HepG2 (cell line): ENCODE measurements around the gene CABLES1.

ENCODE experiments used
- EP300 ChIP-seq, 3 experiments: sonication (generic) in 1 of 3; formaldehyde crosslinking in 1 of 3; IDR thresholded peaks; 2 replicates each; pipeline versions ENCODE4 v1.5.1 to v1.6.1; 2011 to 2020; ENCODE audit warnings: low read depth in 2 of 3, low read length in 2 of 3, borderline replicate concordance in 1 of 3, improper control_type of control experiment in 1 of 3, mild to moderate bottlenecking in 1 of 3, missing genetic modification reagents in 1 of 3, moderate library complexity in 1 of 3
- MAFF ChIP-seq: IDR thresholded peaks from 2 replicates; pipeline ENCODE4 v1.6.1; 2011; ENCODE audit warnings: low read depth, low read length, improper control_type of control experiment
- MXI1 ChIP-seq: IDR thresholded peaks from 3 replicates; pipeline ENCODE4 v1.6.1; 2012; ENCODE audit warnings: low read depth, low read length, inconsistent platforms, borderline replicate concordance
- PHF21A ChIP-seq: sonication (generic); formaldehyde crosslinking; IDR thresholded peaks from 2 replicates; pipeline ENCODE4 v1.5.0; 2020; ENCODE audit warnings: mild to moderate bottlenecking, missing genetic modification reagents
- POLR2AphosphoS5 ChIP-seq: IDR thresholded peaks from 2 replicates; pipeline ENCODE4 v1.6.1; 2012; ENCODE audit warnings: low read depth, low read length
- RAD21 ChIP-seq: fragments of 450-650 bp; formaldehyde crosslinking; IDR thresholded peaks from 2 replicates; pipeline ENCODE4 v1.5.0; 2020; ENCODE audit warnings: mild to moderate bottlenecking
- TP53 ChIP-seq: sonication (generic); formaldehyde crosslinking; conservative IDR thresholded peaks from 2 replicates; pipeline ENCODE4 v1.4.0; 2020; ENCODE audit warnings: missing genetic modification reagents
- U2AF1 ChIP-seq: fragments of 200-400 bp; formaldehyde crosslinking; optimal IDR thresholded peaks from 2 replicates; pipeline ENCODE3; 2017; ENCODE audit warnings: mild to moderate bottlenecking, low read depth, low read length
- ZNF317 ChIP-seq: sonication (generic); formaldehyde crosslinking; IDR thresholded peaks from 2 replicates; pipeline ENCODE4 v1.5.0; 2020; ENCODE audit warnings: mild to moderate bottlenecking, missing genetic modification reagents
- ZNF713 ChIP-seq: sonication (generic); formaldehyde crosslinking; IDR thresholded peaks from 2 replicates; pipeline ENCODE4 v1.4.0; 2020; ENCODE audit warnings: mild to moderate bottlenecking, missing genetic modification reagents
- TF ChIP-seq, protein P1 (sequence below): sonication (generic); formaldehyde crosslinking; IDR thresholded peaks from 2 replicates; pipeline ENCODE4 v1.5.0; 2020; ENCODE audit warnings: mild to moderate bottlenecking, missing genetic modification reagents, moderate library complexity

DNA sequence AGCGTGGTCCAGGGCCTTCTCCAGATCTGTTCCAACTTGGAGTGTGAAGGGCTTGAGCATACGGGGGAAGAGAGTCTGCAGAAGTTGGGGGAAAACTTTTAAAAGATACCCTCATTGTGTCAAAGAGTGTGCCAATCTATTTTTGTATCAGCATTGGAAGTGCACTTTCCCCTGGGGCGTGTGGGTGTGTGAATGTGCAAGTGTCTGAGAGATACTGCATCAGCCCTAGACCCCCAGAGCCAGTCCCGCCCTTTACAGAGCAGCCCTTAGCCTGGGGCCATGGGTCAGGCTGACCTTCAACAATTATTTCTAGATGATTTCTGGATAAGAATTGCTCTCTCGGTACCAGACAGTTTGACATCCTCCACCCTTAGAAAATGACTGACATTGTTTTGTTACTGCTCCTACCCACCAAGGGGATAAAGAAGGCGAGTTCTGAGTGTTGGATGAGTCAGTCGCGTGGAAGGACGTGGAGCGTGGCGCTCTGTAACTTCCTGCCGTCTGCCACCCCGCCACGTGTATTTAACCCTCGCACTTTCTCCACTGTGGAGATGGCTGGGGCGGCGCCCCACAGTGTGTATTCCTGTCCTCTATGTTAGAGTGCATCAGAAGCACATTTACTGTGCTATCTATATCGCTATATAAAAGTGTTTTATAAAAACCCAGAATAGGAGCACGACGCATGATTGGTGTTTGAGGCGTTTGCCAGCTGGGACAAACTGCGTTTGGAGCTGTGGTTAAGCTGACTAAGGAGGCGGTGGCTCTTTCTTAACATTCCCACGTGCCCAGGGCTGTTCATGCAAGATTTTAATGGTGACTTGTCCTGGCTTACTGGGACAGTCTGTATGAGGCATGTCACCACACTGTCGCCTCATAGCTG lies 122.6 kb downstream of the CABLES1 start:
- TF ChIP-seq PHF21A (CRISPR knock-in tag), result no peak
- TF ChIP-seq MAFF, result no peak
- no peak for TF ChIP-seq U2AF1
- no peak for TF ChIP-seq ZNF713
- TF ChIP-seq, protein P1, sequence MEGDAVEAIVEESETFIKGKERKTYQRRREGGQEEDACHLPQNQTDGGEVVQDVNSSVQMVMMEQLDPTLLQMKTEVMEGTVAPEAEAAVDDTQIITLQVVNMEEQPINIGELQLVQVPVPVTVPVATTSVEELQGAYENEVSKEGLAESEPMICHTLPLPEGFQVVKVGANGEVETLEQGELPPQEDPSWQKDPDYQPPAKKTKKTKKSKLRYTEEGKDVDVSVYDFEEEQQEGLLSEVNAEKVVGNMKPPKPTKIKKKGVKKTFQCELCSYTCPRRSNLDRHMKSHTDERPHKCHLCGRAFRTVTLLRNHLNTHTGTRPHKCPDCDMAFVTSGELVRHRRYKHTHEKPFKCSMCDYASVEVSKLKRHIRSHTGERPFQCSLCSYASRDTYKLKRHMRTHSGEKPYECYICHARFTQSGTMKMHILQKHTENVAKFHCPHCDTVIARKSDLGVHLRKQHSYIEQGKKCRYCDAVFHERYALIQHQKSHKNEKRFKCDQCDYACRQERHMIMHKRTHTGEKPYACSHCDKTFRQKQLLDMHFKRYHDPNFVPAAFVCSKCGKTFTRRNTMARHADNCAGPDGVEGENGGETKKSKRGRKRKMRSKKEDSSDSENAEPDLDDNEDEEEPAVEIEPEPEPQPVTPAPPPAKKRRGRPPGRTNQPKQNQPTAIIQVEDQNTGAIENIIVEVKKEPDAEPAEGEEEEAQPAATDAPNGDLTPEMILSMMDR (CRISPR knock-in tag), result no peak
- TF ChIP-seq MXI1, result no peak
- no peak for TF ChIP-seq RAD21 (CRISPR knock-in tag)
- TF ChIP-seq ZNF317, result no peak
- no peak for TF ChIP-seq POLR2AphosphoS5
- TF ChIP-seq EP300 (IDR thresholded peaks at IDR 0.05; ENCODE audit: low read depth in 2 of 2, low read length in 2 of 2), result no peak
- TF ChIP-seq EP300 (CRISPR knock-in tag; IDR thresholded peaks at IDR 0.05; ENCODE audit: borderline replicate concordance), result no peak
- no peak for TF ChIP-seq TP53 (CRISPR knock-in tag)
